GM20000 (cell line): Measurements from ENCODE around the gene SNIP1.
A peak's percentile ranks its signal among the peaks of the same experiment; 100 is the strongest.

Experiments used
- DNase-seq: peaks from one replicate; pipeline ENCODE4 v3.0.0; 2012; ENCODE audit warnings: low spot score
- TF ChIP-seq, protein P1 (sequence below): IDR thresholded peaks from 2 replicates; pipeline ENCODE4 v1.5.1; 2012; ENCODE audit warnings: mild to moderate bottlenecking, control low read depth; ENCODE audit errors: extremely low read depth, missing control alignments

The SNIP1 gene

GRCh38 chr1:37495875-37496274, 58.2 kb downstream of the SNIP1 start:
- no peak for DNase-seq
- TF ChIP-seq, protein P1, sequence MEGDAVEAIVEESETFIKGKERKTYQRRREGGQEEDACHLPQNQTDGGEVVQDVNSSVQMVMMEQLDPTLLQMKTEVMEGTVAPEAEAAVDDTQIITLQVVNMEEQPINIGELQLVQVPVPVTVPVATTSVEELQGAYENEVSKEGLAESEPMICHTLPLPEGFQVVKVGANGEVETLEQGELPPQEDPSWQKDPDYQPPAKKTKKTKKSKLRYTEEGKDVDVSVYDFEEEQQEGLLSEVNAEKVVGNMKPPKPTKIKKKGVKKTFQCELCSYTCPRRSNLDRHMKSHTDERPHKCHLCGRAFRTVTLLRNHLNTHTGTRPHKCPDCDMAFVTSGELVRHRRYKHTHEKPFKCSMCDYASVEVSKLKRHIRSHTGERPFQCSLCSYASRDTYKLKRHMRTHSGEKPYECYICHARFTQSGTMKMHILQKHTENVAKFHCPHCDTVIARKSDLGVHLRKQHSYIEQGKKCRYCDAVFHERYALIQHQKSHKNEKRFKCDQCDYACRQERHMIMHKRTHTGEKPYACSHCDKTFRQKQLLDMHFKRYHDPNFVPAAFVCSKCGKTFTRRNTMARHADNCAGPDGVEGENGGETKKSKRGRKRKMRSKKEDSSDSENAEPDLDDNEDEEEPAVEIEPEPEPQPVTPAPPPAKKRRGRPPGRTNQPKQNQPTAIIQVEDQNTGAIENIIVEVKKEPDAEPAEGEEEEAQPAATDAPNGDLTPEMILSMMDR: no peak

- no peak for DNase-seq
- TF ChIP-seq, protein P1: no peak
These were observed 60.6 kb downstream of the SNIP1 start for GRCh38 chr1:37493336-37494098.

- DNase-seq: no peak
- TF ChIP-seq, protein P1: no peak
These were observed 66.5 kb downstream of the SNIP1 start for GRCh38 chr1:37487619-37487984.

- TF ChIP-seq, protein P1: peak; percentile 87
- DNase-seq: peak; percentile 81
These were observed 67.1 kb downstream of the SNIP1 start for GRCh38 chr1:37486680-37487618.

- TF ChIP-seq, protein P1: no peak
These were observed 68.0 kb downstream of the SNIP1 start for GRCh38 chr1:37485902-37486679.

More at GRCh38 chr1:37485902-37486679, 68.0 kb downstream of the SNIP1 start:
- no peak for DNase-seq
